Measurements from ENCODE around the gene XPO6.

Gene XPO6

DNA sequence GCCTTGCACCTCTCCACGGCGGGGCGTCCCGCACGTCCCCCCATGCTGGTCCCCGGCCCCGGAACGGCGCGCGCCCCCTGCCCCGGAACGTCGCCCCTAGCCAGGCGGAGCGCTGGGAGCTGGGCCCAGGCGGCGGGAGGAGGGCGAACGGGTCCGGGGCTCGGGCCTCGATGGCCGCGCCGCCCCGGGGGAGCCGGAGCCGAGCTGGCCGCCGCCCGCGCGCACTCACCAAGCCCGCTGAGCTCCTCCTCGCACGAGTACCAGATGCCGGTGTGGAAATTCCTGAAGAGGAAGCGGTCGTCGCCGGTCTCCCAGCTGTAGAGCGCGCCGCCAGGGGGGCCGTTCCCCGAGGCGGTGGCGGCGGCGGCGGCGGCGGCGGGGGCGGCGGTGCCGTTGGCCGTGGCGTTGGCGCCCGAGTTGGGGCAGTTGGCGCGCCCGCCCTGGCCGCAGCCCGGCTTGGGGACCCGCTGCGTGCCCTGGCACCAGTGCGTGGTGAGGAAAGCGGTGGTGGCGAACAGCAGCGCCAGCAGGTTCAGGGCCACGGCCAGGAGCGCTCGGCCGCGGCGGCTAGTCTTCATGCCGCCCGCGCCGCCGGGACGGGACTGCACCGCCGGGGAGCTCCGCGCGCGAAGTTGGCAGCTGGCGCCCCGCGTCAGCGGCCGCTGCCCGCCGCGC lies 148.8 kb downstream of the XPO6 start:
- H3K4me1 ChIP-seq (ENCODE audit: control insufficient read depth, low read depth, low read length) = no peaks in the 10 kb centered on the region
- H3K36me3 ChIP-seq (ENCODE audit: control insufficient read depth, low read depth, low read length) = no peaks in the 10 kb centered on the region
- H3K9me3 ChIP-seq (ENCODE audit: control insufficient read depth, low read depth, low read length) = no peaks in the 10 kb centered on the region
- no peak overlapping the region for H3K27ac ChIP-seq (ENCODE audit: low read length)
- peak overlapping the region; percentile 16 for H3K4me3 ChIP-seq (ENCODE audit: low read length)
- H3K9ac ChIP-seq (ENCODE audit: low read length) = no peak overlapping the region
- H3K27me3 ChIP-seq (ENCODE audit: control insufficient read depth, insufficient read depth, low read length) = peaks cover 52% of the 10 kb centered on the region

DNA sequence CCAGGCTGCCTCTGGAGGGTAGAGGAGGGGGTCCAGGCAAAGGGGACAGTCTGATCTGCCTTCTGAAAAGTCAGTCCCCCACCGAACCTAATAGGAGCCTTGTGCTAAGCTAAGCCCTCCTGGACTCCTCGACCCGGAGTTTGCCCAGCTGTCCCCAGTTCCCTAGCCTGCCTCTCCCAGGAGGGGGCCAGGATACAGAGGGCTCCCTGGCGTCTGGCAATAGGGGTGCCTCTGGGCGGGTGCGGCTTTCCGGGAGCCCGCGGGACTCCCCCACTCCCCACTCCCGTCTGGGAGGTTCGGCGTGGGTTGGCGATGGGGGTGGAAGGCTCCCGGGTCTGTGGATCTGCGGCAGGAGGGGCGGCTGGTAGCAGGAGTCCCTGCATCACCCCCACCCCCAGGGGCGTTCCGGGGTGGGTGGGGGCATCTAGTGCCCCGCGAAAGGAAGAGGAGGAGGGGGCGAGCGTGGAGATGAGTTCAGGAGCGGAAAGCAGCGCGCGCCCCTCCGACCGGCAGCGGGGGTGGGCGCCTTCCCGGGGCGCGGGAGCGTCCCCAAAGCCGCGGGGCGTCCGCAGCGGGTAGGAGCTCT lies 149.4 kb downstream of the XPO6 start:
- Histone ChIP-seq H3K27me3 (ENCODE audit: control insufficient read depth, insufficient read depth, low read length) (peaks cover 52% of the 10 kb centered on the region), H3K4me3 (ENCODE audit: low read length) (no peak overlapping the region), H3K9me3 (ENCODE audit: control insufficient read depth, low read depth, low read length) (no peaks in the 10 kb centered on the region), H3K9ac (ENCODE audit: low read length) (no peak overlapping the region), H3K27ac (ENCODE audit: low read length) (no peak overlapping the region), H3K4me1 (ENCODE audit: control insufficient read depth, low read depth, low read length) (no peaks in the 10 kb centered on the region), H3K36me3 (ENCODE audit: control insufficient read depth, low read depth, low read length) (no peaks in the 10 kb centered on the region)

DNA sequence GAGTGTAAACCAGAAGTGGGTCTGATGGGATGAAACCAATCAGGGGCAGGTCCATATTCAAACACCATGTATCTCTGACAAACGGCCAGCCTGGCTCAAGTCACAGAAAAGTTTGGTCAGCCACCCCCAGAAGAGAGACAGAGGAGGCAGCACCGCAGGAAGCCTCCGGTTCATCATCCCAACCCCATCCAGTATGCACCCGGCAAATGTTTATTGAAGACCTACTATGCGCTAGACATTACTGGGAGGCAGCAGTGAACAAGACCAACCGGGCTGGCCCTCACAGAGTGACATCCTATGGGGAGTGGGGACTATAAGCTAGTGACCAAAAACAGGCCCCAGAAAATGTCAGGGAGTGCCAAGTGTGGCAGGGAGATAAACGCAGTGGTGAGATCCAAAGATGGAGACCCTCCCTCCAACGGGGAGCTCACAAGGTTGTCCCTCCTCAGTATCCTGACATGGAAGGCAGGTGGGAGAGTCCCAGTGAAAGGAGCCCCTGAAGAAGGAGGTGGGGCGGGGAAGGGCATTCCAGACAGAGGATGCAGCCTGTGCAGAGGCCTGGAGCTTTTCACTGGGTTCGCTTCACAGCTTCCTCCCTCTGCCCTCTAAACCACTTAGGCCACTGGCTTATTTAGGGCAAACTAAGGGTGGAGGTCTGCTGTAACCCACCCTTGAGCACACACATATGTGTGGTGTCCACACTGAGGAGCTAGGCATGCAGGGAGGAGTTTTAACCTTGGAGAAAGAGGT lies 150.2 kb downstream of the XPO6 start:
- Histone ChIP-seq H3K9ac (ENCODE audit: low read length) (no peak overlapping the region), H3K4me3 (ENCODE audit: low read length) (no peak overlapping the region), H3K27me3 (ENCODE audit: control insufficient read depth, insufficient read depth, low read length) (peaks cover 52% of the 10 kb centered on the region), H3K36me3 (ENCODE audit: control insufficient read depth, low read depth, low read length) (no peaks in the 10 kb centered on the region), H3K9me3 (ENCODE audit: control insufficient read depth, low read depth, low read length) (no peaks in the 10 kb centered on the region), H3K27ac (ENCODE audit: low read length) (no peak overlapping the region), H3K4me1 (ENCODE audit: control insufficient read depth, low read depth, low read length) (no peaks in the 10 kb centered on the region)

DNA sequence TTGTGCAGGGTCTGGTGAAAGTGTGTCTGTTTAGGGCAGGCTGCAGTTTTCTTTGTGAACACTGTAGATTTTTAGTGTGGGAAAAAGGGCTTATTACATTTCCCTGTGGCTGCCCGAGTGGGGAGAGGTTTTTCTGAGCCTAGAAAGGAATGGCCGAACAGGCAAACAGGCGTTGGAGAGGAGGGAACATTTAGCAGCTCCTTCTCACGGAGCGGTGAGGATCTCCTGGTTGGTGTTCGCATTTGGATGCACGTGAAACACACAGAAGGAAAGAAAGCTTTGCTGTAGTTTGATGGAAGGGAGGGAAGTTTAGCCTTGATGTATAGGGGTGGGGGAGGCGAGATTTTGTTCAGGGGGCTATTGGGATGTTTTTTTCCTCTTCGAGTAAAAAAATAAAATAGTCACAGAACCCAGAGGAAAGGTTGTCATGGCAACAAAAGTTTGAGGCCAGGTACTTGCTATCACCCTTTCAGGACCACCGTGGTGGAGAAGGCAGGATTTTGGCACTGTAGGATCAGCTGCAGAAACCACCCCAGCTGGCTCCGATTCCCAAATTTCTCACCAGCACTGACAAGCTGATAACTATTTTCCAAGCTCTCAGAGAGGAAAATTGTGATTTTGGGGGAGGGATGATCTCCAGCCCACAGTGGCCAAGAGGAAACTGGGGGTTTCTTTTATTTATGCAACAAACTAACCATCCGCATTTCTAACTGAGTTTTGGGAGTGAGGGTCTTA lies 151.8 kb downstream of the XPO6 start:
- Histone ChIP-seq H3K27ac (ENCODE audit: low read length) (no peak overlapping the region), H3K9ac (ENCODE audit: low read length) (no peak overlapping the region), H3K36me3 (ENCODE audit: control insufficient read depth, low read depth, low read length) (no peaks in the 10 kb centered on the region), H3K4me3 (ENCODE audit: low read length) (no peak overlapping the region), H3K4me1 (ENCODE audit: control insufficient read depth, low read depth, low read length) (no peaks in the 10 kb centered on the region), H3K27me3 (ENCODE audit: control insufficient read depth, insufficient read depth, low read length) (peaks cover 50% of the 10 kb centered on the region), H3K9me3 (ENCODE audit: control insufficient read depth, low read depth, low read length) (no peaks in the 10 kb centered on the region)

DNA sequence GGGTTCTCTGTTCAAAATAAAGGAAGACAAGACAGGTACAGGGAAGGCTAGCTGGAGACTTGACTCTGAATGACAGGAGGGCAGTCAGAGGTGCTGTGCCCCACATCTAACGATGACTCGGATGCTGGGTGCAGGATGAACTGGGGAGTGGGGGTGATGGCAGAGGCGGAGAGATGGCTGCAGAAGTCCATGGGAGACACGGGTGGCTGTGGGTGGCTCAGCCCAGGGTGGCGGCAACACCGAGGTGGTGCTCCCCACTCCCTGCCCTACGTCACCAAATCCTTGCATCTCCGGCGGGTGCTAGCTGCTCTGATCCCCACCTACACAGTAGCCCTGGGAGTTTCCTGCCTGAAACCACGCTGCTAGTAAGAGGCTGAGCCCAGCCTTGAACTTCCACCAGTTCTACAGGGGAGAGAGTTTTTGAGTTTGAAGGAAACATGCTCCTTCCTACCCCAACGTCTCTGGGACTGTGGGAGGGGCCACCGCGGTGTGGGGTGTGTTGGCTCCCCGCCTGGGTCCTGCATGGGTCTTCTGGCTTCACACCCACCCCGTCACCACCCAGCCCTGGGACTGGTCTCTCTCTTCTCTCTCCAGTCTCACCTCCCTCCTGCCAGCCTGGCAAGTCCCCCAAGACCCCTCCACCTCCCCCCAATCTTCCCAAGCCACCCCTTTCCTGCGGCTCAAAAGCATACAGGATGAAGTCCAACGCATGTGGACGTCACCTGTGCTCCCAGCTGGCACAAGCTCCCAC lies 152.8 kb downstream of the XPO6 start:
- no peaks in the 10 kb centered on the region for H3K4me1 ChIP-seq (ENCODE audit: control insufficient read depth, low read depth, low read length)
- H3K27me3 ChIP-seq (ENCODE audit: control insufficient read depth, insufficient read depth, low read length) = peaks cover 40% of the 10 kb centered on the region
- H3K27ac ChIP-seq (ENCODE audit: low read length) = no peak overlapping the region
- H3K36me3 ChIP-seq (ENCODE audit: control insufficient read depth, low read depth, low read length) = no peaks in the 10 kb centered on the region
- no peak overlapping the region for H3K4me3 ChIP-seq (ENCODE audit: low read length)
- no peaks in the 10 kb centered on the region for H3K9me3 ChIP-seq (ENCODE audit: control insufficient read depth, low read depth, low read length)
- H3K9ac ChIP-seq (ENCODE audit: low read length) = no peak overlapping the region

DNA sequence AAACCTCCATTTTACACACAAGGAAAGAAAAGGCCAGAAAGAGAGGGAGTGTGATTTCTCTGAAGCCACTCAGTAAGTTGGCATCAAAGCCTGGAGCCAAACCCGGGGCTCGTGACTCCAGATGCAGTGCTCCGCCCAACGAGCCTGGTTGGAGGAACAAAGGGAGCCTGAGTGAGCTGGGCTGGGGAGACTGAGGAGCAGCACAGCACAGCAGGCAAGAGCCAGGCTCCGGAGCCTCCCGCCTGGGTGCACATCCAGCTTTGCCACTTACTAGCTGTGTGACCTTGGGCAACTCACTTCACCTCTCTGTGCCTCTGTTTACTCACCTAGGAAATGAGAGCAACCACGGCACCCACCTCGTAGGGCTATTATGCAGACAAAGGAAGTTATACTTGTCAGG lies 153.8 kb downstream of the XPO6 start:
- no peak overlapping the region for H3K4me3 ChIP-seq (ENCODE audit: low read length)
- no peaks in the 10 kb centered on the region for H3K4me1 ChIP-seq (ENCODE audit: control insufficient read depth, low read depth, low read length)
- H3K9ac ChIP-seq (ENCODE audit: low read length) = no peak overlapping the region
- peaks cover 35% of the 10 kb centered on the region for H3K27me3 ChIP-seq (ENCODE audit: control insufficient read depth, insufficient read depth, low read length)
- H3K36me3 ChIP-seq (ENCODE audit: control insufficient read depth, low read depth, low read length) = no peaks in the 10 kb centered on the region
- H3K9me3 ChIP-seq (ENCODE audit: control insufficient read depth, low read depth, low read length) = no peaks in the 10 kb centered on the region
- no peak overlapping the region for H3K27ac ChIP-seq (ENCODE audit: low read length)

DNA sequence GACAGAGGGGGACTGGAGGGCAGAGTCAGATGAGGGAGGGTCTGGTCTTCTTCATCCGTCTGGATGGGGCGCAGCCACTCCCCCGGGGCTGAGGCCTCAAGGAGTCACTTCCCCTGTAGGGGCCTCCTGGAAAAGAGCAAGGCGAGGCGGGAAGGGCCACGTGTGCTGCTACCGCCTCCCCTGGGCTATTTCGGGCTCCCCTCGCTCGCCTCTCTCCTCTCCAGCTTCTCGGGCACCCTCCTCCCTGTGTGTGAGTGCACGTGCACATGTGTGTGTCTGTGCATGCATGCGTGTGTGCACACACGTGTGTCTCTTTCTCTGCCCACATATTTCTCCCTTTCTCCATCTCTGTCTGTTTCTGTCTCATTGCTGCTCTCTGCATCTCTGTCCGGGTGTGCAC lies 158.3 kb downstream of the XPO6 start:
- no peaks in the 10 kb centered on the region for H3K9me3 ChIP-seq (ENCODE audit: control insufficient read depth, low read depth, low read length)
- H3K36me3 ChIP-seq (ENCODE audit: control insufficient read depth, low read depth, low read length) = no peaks in the 10 kb centered on the region
- H3K27me3 ChIP-seq (ENCODE audit: control insufficient read depth, insufficient read depth, low read length) = no peaks in the 10 kb centered on the region
- no peak overlapping the region for H3K27ac ChIP-seq (ENCODE audit: low read length)
- H3K4me3 ChIP-seq (ENCODE audit: low read length) = no peak overlapping the region
- no peaks in the 10 kb centered on the region for H3K4me1 ChIP-seq (ENCODE audit: control insufficient read depth, low read depth, low read length)
- H3K9ac ChIP-seq (ENCODE audit: low read length) = no peak overlapping the region

DNA sequence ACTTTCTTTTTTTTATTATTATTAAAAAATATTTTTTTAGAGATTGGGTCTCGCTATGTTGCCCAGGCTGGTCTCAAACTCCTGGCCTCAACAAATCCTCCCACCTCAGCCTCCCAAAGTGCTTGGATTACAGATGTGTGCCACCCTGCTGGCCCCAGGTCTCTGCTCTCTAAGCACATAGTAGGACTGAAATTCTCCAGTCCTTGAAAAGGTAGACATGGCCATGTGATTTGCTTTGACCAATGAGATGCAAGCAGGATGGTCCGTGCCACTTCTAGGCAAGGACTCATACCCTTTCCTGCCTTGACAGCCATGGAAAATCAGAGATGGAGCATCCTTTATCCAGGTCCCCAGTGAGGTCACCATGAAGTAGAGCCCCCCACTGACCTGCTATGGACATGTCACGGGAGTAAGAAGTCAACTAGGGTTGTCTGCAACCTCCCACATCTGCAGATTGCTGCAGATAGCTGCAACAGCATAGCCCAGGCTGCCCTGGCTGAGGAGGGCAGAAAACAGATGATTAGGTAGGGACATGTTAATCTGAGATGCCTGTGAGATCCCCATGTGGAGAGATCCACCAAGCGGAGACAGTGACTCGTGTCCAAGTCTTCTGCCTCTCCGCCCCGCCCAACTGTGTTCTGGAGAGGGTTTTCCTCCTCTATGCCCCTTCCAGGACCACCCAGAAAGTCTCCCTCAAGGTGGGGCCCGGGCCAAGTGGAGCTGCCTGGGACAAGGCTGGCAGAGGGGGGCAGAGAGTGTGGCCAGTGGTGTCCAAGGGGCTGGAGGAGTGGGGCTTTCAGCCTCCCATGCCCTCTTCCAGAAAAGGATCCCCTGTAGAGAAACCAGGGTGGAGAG lies 159.3 kb downstream of the XPO6 start:
- Histone ChIP-seq H3K36me3 (ENCODE audit: control insufficient read depth, low read depth, low read length) (no peaks in the 10 kb centered on the region), H3K9me3 (ENCODE audit: control insufficient read depth, low read depth, low read length) (no peaks in the 10 kb centered on the region), H3K27ac (ENCODE audit: low read length) (no peak overlapping the region), H3K4me3 (ENCODE audit: low read length) (no peak overlapping the region), H3K27me3 (ENCODE audit: control insufficient read depth, insufficient read depth, low read length) (no peaks in the 10 kb centered on the region), H3K9ac (ENCODE audit: low read length) (no peak overlapping the region), H3K4me1 (ENCODE audit: control insufficient read depth, low read depth, low read length) (no peaks in the 10 kb centered on the region)

DNA sequence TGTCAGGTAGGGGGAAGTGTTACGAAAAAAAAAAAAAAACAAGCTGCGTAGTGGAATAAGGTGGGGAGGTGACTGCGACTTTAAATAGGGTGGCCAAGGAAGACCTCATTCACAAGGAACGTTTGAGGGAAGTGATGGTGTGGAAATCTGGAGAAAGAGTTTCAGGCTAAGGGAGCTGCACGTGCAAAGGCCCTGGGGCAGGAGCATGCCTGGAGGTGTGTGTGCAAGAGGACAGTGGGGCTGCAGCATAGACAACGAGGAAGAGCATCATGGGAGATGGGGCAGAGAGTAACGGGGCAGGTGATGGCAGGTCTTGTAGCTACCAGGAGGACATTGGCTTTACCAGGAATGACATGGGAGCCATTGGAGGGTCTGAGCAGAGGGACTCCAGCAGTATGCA lies 160.3 kb downstream of the XPO6 start:
- no peaks in the 10 kb centered on the region for H3K27me3 ChIP-seq (ENCODE audit: control insufficient read depth, insufficient read depth, low read length)
- no peak overlapping the region for H3K4me3 ChIP-seq (ENCODE audit: low read length)
- H3K4me1 ChIP-seq (ENCODE audit: control insufficient read depth, low read depth, low read length) = no peaks in the 10 kb centered on the region
- H3K9me3 ChIP-seq (ENCODE audit: control insufficient read depth, low read depth, low read length) = no peaks in the 10 kb centered on the region
- H3K9ac ChIP-seq (ENCODE audit: low read length) = no peak overlapping the region
- H3K27ac ChIP-seq (ENCODE audit: low read length) = no peak overlapping the region
- no peaks in the 10 kb centered on the region for H3K36me3 ChIP-seq (ENCODE audit: control insufficient read depth, low read depth, low read length)

All from iPS-18a (cell line).